NCI-H128 (cell line): ENCODE results near the gene EIF4EBP2.

Experiments used
- DNase-seq: peaks from one replicate; lab custom pipeline; 2025; ENCODE audit not compliant: unreplicated experiment; lab: John Stamatoyannopoulos, UW

EIF4EBP2 gene

DNA sequence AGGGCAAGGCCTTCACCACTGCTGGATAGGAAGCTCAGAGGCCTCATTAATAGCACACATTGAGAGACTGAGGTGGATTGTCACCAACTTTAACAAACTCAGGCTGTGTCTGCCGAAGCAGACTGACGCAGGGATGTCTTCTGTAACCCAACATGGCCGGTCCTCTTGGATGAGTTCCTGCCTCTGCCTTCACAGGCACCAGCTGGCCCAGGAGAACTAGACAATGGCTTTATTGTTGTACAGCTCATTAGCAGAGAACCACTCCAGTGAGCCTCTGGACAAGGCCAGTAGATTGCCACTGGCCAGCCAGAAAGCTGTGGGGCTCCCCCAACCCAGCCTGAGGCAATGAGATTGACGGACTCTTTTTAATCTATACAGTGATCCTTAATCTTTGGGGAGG is 28.2 kb downstream of the EIF4EBP2 start:
- DNase-seq = no peak

- DNase-seq = no peak
These were observed 28.8 kb downstream of the EIF4EBP2 start for GRCh38 chr10:70432561-70433263.

- no peak for DNase-seq
These were observed 29.8 kb downstream of the EIF4EBP2 start for GRCh38 chr10:70433581-70434280.

DNA sequence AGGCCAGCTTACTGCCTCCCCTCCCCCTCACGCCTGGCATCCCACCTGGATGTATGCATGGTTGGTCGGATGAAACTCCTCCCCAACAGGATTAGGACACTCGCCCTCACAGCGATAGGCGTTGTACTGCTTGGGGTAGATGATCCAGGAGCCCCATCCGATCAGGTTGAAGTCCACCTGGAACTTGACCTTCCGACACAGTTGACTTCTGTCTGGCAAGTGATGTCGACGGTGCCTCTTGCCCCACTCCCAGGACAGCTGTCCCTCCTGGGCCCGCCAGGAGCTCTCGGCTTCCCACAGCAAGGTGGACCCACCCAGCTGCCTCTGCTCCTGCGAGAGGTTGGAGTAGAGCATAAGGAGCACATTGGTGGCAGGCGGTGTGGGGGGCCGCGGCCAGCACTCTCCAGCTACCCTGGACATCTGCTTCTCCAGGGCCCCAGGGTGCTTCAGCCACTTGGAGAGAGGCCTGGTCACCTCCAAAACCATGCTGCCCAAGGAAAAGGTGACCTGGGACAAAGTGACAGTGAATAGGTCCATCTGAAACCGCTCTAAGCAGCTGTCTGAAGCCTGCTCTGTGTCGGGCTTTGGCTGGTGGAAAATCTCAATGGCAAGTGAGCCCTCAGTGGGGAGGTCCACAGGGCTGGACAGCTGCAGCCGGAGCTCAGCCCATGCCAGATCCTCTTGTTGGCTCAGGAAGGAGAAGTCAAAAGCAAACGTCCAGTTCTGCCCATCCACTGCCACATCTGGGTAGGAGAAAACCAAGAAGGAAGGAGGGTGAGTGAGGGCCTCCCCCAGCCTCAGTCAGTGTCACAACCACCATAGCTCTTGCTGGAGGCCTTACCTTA is 31.5 kb downstream of the EIF4EBP2 start:
- no peak for DNase-seq

- DNase-seq = no peak
These were observed 33.8 kb downstream of the EIF4EBP2 start for GRCh38 chr10:70437721-70438120.

DNA sequence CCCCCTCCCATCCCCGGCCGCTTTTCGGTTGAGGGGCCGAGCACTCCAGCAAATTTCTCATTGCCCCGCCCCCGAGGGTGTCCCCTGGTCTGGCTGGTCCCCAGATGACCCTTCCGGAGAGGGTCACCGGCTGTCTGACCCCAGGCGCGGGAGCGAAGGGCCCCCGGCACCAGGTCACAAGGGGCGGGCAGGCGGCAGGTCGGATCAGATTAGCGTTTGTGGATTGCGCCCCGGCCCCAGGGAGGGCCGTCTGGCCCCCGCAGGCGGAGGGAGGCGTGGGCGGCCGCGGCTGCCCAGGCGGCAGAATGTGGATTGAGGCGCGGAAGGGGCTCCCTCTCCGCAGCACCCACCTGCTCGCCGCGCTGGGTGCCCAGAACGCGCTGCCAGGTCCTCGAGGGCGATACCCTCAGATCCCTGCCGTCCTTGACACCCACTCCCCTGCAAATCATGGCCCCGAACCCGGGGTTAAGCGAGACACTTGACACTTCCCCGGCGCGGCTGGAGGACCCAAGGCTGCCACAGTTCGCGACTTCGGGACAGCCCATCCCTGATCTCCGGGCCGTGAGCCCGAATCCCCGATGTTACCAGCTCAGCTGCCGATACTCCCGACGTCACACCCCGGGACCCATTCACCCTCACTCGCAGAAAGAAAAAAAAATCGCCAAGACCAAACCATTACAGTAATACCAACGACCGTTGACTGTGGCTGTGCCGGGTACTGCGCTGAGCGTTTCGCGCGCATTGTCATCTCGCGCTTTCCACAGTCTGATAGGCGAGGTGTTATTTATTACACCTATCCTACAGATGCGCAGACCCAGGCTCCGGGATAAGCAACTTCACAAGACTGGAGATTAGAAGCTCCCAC is 36.6 kb downstream of the EIF4EBP2 start:
- DNase-seq = no peak

DNA sequence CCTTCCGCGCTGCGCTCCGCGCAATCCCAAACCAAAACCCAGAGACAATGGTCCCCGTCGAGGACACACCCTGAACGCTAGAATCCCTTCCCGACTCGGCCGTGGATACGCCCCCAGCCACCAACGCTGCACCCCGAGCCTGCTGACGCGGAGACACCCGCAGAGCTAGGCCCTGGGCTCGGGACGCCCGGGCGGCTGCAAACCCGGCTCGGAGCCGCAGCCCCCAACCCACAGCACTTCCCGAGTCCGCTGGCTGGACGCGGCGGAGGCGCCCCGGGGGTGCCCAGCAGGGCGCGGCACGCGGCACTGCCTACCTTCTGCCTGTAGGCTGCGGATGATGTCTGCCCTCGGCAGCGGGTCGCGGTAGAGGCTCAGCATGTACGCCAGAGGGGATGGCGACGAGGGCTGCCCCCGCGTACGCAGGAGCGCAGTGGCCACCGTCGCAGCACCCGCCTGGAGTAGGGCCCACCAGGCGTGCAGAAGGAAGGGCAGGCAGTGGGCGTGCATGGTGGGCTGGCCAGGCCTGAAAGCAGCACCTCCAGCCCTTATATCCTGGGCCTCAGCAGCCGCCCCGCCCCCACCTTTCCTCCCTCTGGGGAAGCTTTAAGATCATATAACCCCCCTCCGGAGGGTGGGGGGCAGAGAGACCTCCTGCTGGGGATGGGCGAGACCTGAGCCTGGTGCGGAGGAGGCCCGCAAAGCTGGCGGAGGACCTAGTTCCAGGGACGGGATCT is 37.4 kb downstream of the EIF4EBP2 start, which contains the start of gene NODAL:
TSS of gene NODAL (minus strand) at position 521 of the 734 bp plus-strand sequence. CDS start at position 507, 14 bp downstream.
- no peak for DNase-seq

GRCh38 chr10:70441895-70442309 is 38.0 kb downstream of the EIF4EBP2 start:
- no peak for DNase-seq

GRCh38 chr10:70442332-70442988 is 38.5 kb downstream of the EIF4EBP2 start:
- DNase-seq = no peak

DNA sequence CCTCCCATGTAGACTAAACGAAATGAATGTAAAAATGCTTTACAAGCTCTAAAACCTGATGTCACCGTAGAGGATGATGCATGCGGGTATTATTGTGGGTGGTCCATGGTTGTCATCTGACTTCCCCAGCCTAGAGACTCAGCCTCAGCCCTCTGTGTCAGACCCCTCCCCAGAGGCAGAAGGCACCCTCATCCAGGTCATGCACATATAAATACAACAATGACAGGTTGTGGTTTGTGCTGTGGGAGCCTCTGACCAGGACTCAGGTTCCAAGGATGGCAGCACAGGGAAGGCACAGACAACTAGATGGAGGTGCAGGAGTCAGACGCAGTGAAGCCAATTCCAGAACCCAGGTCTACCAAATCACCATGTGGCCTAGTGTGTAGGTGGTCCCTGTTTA is 40.8 kb downstream of the EIF4EBP2 start:
- no peak for DNase-seq

DNA sequence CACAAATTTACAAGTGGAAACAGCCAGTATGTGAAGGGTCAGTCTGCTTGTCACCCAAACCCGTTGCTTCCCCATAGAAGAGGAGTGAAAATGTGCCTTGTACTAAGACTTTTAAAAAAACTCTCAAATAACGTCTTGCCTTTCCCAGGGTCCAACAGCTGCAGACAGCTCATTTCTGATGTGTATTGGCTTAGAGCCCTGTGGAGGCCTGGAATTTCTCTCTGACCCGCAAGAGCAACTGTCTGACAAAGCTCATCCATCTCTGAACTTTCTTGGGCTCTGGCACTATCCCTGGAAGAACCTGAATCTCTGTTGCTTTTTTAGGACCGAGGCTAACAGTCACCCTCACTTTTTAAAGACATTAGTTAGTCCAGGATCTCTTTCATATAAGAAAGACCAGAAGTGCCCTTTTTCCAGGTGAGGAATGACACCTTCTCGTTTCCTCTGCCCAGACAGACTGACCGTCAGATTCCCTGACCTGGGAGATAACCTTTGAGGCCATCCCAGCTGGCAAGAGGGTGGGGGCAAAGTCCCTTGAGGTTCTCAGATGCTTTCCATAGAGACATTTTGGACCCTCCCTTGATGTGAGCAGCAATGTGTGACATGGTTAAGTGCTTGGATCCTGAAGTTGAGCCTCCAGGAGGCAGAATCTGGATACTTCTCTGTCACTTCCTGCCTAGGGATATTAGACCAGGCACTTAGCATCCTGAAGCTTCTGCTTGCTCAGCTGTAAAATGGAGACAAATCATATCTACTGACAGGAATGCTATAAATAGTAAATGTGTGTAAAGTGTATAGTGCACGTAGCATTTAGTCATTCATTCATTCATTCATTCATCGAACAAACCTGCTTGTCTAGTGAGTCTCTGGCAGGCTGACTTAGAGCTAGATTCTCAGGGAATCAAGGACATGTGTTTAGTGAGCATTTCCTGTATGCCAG is 42.0 kb downstream of the EIF4EBP2 start:
- DNase-seq = no peak

GRCh38 chr10:70448236-70448635 is 44.3 kb downstream of the EIF4EBP2 start:
- no peak for DNase-seq

DNA sequence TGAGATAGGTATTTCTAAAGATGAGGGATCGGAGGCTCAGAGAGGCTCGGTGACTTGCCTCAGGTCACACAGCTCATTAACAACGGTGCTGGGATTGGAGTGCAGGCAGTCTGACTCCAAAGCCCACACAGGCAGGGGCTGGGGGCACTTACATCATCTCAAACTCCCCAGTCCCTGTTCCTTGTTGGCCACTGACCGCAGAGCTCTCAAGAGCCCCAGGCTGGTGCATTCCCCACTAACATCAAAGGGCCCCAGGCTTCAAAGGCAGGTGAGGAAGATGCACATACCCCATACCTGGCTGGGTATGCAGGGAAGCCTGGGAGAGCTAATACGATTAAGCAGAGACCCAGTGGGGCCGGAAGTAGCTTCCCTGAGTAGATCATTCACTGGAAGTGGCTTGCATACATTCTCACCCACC is 51.3 kb downstream of the EIF4EBP2 start:
- DNase-seq = no peak

- no peak for DNase-seq
These were observed 52.2 kb downstream of the EIF4EBP2 start for GRCh38 chr10:70456164-70456563.

DNA sequence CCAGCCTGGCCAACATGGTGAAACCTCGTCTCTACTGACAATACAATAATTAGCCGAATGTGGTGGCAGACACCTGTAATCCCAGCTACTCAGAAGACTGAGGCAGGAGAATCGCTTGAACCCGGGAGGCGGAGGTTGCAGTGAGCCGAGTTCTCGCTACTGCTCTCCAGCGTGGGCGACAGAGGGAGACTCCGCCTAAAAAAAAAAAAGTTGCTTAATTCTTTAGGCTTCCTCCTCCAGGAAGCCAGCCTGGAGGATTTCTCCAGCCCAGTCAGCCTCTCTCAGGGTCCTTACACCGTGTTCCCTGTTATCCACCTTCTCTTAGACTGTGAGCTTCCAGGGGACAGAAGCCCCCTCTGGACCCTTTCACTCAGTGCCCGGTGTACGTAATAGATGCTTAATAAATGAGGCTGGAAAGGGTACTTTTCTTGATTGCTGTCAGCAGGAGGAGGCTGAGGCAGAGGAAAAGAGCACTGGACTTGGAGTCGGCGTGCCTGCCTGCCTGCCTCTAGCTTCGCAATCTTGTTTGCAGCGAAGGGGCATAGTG is 53.9 kb downstream of the EIF4EBP2 start:
- no peak for DNase-seq

- no peak for DNase-seq
These were observed 54.5 kb downstream of the EIF4EBP2 start for GRCh38 chr10:70458329-70459060.

- DNase-seq = no peak
These were observed 55.3 kb downstream of the EIF4EBP2 start for GRCh38 chr10:70459061-70459773.
